Natural killer cell treated with Interleukin-12 subunit alpha and Interleukin-12 subunit beta and Interleukin-15 and Interleukin-18, amount 100 ng/mL, for 72 hours (primary cell): ENCODE data around the gene RBL2. TPM values are rescaled to one million over a fixed set of nuclear protein-coding genes. Genes with fewer than 3 reads are reported as not detected.
"Not testable (repeated sequence)": the region's sequence is repeated elsewhere in the genome, so short reads cannot be mapped to it uniquely, and the experiment has no call there.

Experiments
- ATAC-seq, 2 donors: fragments of 150-1000 bp; cut with Tn5 transposase in 1 of 2; sonication (Bioruptor Pico), chemical (Tn5 transposase) in 1 of 2; 2 replicates each; pipeline ENCODE4 v1.10.0; 2021
- DNase-seq: peaks from one replicate; pipeline ENCODE4 v3.0.0; 2022; ENCODE audit warnings: low spot score
- H3K27ac Mint-ChIP-seq, 2 donors: 1 replicate in 1 of 2; 2 replicates in 1 of 2; pipeline ENCODE4 v1.8.0; 2022; ENCODE audit warnings: mixed read lengths in 2 of 2, mild to moderate bottlenecking in 1 of 2, moderate library complexity in 1 of 2
- H3K27me3 Mint-ChIP-seq, 2 donors: 1 replicate in 1 of 2; 2 replicates in 1 of 2; pipeline ENCODE4 v1.8.0; 2022; ENCODE audit warnings: mixed read lengths in 2 of 2
- H3K36me3 Mint-ChIP-seq: one replicate; pipeline ENCODE4 v1.8.0; 2022; ENCODE audit warnings: mixed read lengths
- H3K4me1 Mint-ChIP-seq, 2 donors: 1 replicate in 1 of 2; 2 replicates in 1 of 2; pipeline ENCODE4 v1.8.0; 2022; ENCODE audit warnings: low read depth in 2 of 2, mixed read lengths in 2 of 2, mild to moderate bottlenecking in 1 of 2
- H3K4me3 Mint-ChIP-seq: one replicate; pipeline ENCODE4 v1.8.0; 2022; ENCODE audit warnings: mixed read lengths
- H3K9me3 Mint-ChIP-seq: 2 replicates; pipeline ENCODE4 v1.8.0; 2022; ENCODE audit warnings: mixed read lengths
- total RNA-seq, 2 donors: library from RNA; stranded (reverse); gene quantifications; one replicate each; pipeline ENCODE4 v1.2.3, GENCODE V29; 2022

The RBL2 gene
- 10 to 100 TPM; 45.0 to 46.0 TPM for total RNA-seq

DNA sequence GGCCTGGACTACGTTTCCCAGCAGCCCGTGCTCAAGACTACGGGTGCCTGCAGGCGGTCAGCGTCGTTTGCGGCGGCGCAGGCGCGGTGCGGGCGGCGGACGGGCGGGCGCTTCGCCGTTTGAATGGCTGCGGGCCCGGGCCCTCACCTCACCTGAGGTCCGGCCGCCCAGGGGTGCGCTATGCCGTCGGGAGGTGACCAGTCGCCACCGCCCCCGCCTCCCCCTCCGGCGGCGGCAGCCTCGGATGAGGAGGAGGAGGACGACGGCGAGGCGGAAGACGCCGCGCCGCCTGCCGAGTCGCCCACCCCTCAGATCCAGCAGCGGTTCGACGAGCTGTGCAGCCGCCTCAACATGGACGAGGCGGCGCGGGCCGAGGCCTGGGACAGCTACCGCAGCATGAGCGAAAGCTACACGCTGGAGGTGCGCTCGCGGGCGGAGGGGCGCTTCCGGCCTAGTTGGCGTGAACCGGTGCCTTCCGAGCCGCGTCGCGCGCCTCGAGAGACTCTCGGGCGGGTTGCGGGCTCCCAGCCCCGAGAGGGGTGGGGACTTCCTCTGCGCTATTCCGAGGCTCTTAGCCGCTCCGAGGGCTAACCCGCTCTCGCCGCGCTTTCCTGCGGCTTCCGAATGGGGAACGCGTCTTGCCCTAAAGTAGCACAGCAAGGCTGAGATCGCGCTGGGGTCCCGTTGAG is at the start of gene RBL2:
RBL2 (plus strand) TSS at position 95 of the 689 bp plus-strand sequence; CDS start at position 181, 86 bp downstream.
- Mint-ChIP-seq H3K27me3 (no peaks in the 10 kb centered on the region), H3K9me3 (no peaks in the 10 kb centered on the region), H3K27ac (peak within 1 kb of the TSS; percentile 95 to 99), H3K4me3 (peak within 1 kb of the TSS; percentile 96), H3K4me1 (peaks cover 27 to 33% of the 10 kb centered on the region in 2 donors), H3K36me3 (no peaks in the 10 kb centered on the region)
- ATAC-seq (peak; percentile 91), DNase-seq (peak; percentile 90)

- not testable (repeated sequence) for H3K27ac Mint-ChIP-seq
These were observed 49.7 kb upstream of the RBL2 start for GRCh38 chr16:53384610-53385009.

GRCh38 chr16:53404959-53405358 is 29.3 kb upstream of the RBL2 start:
- H3K4me1 Mint-ChIP-seq, result no peaks in the 10 kb centered on the region
- DNase-seq (no peak), ATAC-seq (no peak)
- H3K4me3 Mint-ChIP-seq, result no peak overlapping the region
- no peaks in the 10 kb centered on the region for H3K27me3 Mint-ChIP-seq
- H3K36me3 Mint-ChIP-seq, result no peaks in the 10 kb centered on the region
- H3K27ac Mint-ChIP-seq, result no peak overlapping the region
- no peaks in the 10 kb centered on the region for H3K9me3 Mint-ChIP-seq

More at GRCh38 chr16:53384610-53385009, 49.7 kb upstream of the RBL2 start:
- peaks cover 15% of the 10 kb centered on the region for H3K9me3 Mint-ChIP-seq
- not testable (repeated sequence) for H3K4me1 Mint-ChIP-seq, H3K4me3 Mint-ChIP-seq, ATAC-seq, DNase-seq, H3K27me3 Mint-ChIP-seq
- peaks cover 24% of the 10 kb centered on the region for H3K36me3 Mint-ChIP-seq

DNA sequence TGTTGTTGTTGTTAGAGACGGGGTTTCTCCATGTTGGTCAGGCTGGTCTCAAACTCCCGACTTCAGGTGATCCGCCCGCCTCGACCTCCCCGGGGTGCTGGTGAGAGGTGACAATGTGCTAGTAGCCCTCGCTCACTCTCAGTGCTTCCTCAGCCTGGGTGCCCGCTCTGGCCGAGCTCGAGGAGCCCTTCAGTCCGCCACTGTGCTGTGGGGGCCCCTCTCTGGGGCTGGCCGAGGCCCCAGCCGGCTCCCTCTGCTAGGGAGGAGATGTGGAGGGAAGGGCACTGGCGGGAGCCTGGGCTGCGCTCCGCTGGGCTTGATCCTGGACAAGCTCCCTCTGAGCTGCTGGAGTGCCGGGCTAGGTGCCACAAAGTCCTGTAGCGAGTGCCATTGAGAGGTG is 21.7 kb upstream of the RBL2 start:
- Mint-ChIP-seq H3K4me3 (no peak overlapping the region), H3K4me1 (peaks cover 3 to 6% of the 10 kb centered on the region in 2 donors), H3K36me3 (no peaks in the 10 kb centered on the region), H3K27ac (no peak overlapping the region), H3K9me3 (no peaks in the 10 kb centered on the region), H3K27me3 (peaks cover 0 to 6% of the 10 kb centered on the region in 2 donors)
- DNase-seq, result no peak
- no peak for ATAC-seq

- ATAC-seq (no peak), DNase-seq (no peak)
- H3K9me3 Mint-ChIP-seq, result no peaks in the 10 kb centered on the region
- peaks cover 0 to 10% of the 10 kb centered on the region in 2 donors for H3K27me3 Mint-ChIP-seq
- H3K36me3 Mint-ChIP-seq, result no peaks in the 10 kb centered on the region
- H3K4me3 Mint-ChIP-seq, result no peak overlapping the region
- H3K27ac Mint-ChIP-seq, result no peak overlapping the region
- peaks cover 3 to 7% of the 10 kb centered on the region in 2 donors for H3K4me1 Mint-ChIP-seq
These were observed 20.4 kb upstream of the RBL2 start for GRCh38 chr16:53413864-53414263.

- no peaks in the 10 kb centered on the region for H3K9me3 Mint-ChIP-seq
- no peaks in the 10 kb centered on the region for H3K36me3 Mint-ChIP-seq
- ATAC-seq (no peak), DNase-seq (no peak)
- H3K27ac Mint-ChIP-seq, result no peak overlapping the region
- H3K27me3 Mint-ChIP-seq, result peaks cover 0 to 10% of the 10 kb centered on the region in 2 donors
- no peak overlapping the region for H3K4me3 Mint-ChIP-seq
- H3K4me1 Mint-ChIP-seq, result peaks cover 3 to 7% of the 10 kb centered on the region in 2 donors
These were observed 19.9 kb upstream of the RBL2 start for GRCh38 chr16:53414381-53414780.

GRCh38 chr16:53415504-53415903 is 18.8 kb upstream of the RBL2 start:
- no peak for ATAC-seq
- no peaks in the 10 kb centered on the region for H3K36me3 Mint-ChIP-seq
- H3K4me1 Mint-ChIP-seq, result peaks cover 3 to 7% of the 10 kb centered on the region in 2 donors
- peaks cover 0 to 10% of the 10 kb centered on the region in 2 donors for H3K27me3 Mint-ChIP-seq
- no peak overlapping the region for H3K4me3 Mint-ChIP-seq
- no peaks in the 10 kb centered on the region for H3K9me3 Mint-ChIP-seq
- no peak overlapping the region for H3K27ac Mint-ChIP-seq
- DNase-seq, result no peak

- Mint-ChIP-seq H3K4me3 (no peak overlapping the region), H3K27ac (no peak overlapping the region), H3K36me3 (no peaks in the 10 kb centered on the region), H3K4me1 (peaks cover 0 to 7% of the 10 kb centered on the region in 2 donors), H3K27me3 (peaks cover 0 to 7% of the 10 kb centered on the region in 2 donors), H3K9me3 (no peaks in the 10 kb centered on the region)
- ATAC-seq (no peak), DNase-seq (no peak)
These were observed 17.3 kb upstream of the RBL2 start for GRCh38 chr16:53417011-53417410.

DNA sequence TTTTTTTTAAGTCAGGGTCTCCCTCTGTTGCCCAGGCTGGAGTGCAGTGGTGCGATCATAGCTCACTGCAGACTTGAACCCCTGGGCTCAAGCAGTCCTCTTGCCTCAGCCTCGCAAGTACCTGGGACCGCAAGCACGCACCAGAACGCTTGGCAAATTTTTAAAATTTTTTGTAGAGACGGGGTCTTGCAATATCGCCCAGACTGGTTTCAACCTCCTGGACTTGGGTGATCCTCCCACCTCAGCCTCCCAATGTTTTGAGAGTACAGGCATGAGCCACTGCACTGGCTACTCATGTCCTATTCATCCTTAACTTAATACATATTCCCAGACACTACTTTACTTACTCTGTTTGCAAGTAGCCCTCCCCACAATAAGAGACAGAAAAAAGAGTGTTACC is 16.3 kb upstream of the RBL2 start:
- Mint-ChIP-seq H3K27ac (no peak overlapping the region), H3K27me3 (peaks cover 0 to 7% of the 10 kb centered on the region in 2 donors), H3K4me1 (peaks cover 0 to 7% of the 10 kb centered on the region in 2 donors), H3K9me3 (no peaks in the 10 kb centered on the region), H3K4me3 (no peak overlapping the region), H3K36me3 (no peaks in the 10 kb centered on the region)
- DNase-seq, result no peak
- no peak for ATAC-seq

DNA sequence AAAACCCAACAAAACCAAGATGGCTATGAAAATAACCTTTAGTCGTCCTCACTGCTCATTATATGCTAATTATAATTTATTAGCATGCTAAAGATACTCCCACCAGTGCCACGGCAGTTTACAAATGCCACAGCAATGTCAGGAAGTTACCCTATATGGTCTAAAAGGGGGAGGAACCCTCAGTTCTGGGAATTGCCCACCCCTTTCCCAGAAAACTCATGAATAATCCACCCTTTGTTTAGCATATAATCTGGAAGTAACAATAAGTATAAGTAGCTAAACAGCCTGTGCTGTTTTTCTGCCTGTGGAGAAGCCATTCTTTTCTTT is 14.9 kb upstream of the RBL2 start:
- not testable (repeated sequence) for H3K4me1 Mint-ChIP-seq, H3K9me3 Mint-ChIP-seq, ATAC-seq, H3K36me3 Mint-ChIP-seq, H3K4me3 Mint-ChIP-seq, DNase-seq, H3K27ac Mint-ChIP-seq, H3K27me3 Mint-ChIP-seq

DNA sequence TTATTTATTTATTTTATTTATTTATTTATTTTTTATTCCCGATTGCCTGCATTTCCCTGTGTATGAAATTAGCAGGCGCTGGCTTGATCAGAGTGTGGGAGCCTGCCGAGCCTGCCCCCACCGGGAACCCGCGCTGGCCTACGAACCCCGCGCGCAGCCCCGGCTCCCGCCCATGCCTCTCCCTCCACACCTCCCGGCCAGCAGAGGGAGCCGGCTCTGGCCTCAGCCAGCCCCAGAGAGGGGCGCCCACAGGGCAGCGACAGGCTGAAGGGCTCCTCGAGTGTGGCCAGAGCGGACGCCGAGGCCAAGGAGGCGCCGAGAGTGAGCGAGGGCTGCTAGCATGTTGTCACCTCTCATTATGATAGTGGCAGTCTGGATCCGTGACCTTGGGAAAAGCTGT is 13.0 kb upstream of the RBL2 start:
- ATAC-seq, result no peak
- Mint-ChIP-seq H3K4me3 (no peak overlapping the region), H3K27me3 (peaks cover 0 to 7% of the 10 kb centered on the region in 2 donors), H3K9me3 (no peaks in the 10 kb centered on the region), H3K27ac (no peak overlapping the region), H3K36me3 (peaks cover 5% of the 10 kb centered on the region), H3K4me1 (peaks cover 0 to 7% of the 10 kb centered on the region in 2 donors)
- DNase-seq, result no peak

DNA sequence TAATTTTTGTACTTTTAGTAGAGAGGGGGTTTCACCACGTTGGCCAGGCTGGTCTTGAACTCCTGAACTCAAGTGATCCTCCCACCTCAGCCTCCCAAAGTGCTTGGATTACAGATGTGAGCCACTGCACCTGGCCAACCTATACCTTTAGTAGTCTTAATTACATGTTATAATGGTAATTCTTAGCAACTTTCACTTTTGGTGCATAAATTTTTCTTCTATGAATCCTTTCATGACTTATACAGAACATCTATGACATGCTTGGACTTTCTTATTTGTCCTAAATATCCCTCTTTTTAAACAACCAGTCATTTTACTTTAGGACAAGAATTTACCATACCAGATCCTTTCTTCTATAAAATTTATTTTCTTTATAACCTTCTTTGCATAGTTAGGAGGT is 10.3 kb upstream of the RBL2 start:
- not testable (repeated sequence) for H3K27me3 Mint-ChIP-seq, H3K9me3 Mint-ChIP-seq, DNase-seq, H3K36me3 Mint-ChIP-seq, H3K4me1 Mint-ChIP-seq, ATAC-seq, H3K4me3 Mint-ChIP-seq, H3K27ac Mint-ChIP-seq

DNA sequence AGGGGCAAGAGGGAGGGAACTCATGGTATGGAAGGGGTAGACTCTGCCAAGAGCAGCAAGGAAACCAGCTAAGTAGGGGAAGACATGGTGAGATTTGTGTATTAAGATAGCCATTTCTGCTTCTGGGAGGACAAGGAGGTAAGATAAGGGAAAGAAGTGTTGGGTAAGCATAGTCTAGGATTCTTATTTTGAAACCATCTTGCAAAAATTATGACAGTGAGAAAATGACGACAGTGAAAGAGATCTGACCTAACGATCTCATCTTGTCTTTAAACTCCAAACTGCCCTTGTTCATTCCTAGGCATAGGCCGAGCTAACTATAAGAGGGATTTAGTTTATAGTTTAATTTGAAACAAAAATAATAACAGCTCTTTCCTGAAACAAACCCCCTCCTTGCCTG is 5.6 kb upstream of the RBL2 start:
- Mint-ChIP-seq H3K36me3 (peaks cover 5% of the 10 kb centered on the region), H3K9me3 (no peaks in the 10 kb centered on the region), H3K4me1 (peaks cover 2 to 3% of the 10 kb centered on the region in 2 donors), H3K27me3 (no peaks in the 10 kb centered on the region), H3K27ac (peak overlapping the region in 1 of 2 donors; percentile 2), H3K4me3 (no peak overlapping the region)
- DNase-seq (no peak), ATAC-seq (no peak)

DNA sequence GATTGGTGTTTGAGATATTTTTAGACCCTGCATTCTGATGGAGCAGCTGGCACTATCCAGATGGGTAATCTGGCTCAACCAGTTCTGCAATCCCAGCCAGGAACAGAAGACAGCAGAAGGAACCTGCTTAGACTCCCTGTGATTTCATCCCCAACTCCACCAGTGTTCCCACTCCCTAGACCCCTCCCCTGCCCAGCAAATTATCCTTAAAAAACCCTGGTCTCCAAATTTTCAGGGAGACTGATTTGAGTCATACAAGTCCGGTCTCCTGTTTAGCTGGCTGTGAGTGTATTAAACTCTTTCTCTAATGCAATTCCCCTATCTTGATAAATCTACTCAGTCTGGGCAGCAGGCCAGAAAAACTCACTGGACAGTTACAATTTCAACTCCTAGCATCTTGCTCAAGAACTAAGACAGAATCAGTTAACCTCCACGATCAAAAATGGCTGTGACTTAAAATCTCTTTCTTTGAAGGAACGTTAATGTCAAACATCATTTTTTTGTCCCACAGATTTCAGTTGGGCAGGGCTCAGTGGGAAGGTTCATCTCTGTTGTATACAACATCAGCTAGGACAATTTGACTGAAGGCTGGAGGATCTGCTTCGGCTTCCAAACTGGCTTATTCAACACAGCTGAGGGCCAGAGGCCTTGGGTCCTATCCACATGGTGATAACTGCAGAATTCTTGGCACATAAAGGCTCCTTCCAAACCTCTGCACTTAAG is 4.9 kb upstream of the RBL2 start:
- Mint-ChIP-seq H3K36me3 (no peaks in the 10 kb centered on the region), H3K4me1 (peaks cover 6 to 7% of the 10 kb centered on the region in 2 donors), H3K4me3 (no peak overlapping the region), H3K27me3 (no peaks in the 10 kb centered on the region), H3K27ac (peak overlapping the region in 1 of 2 donors; percentile 2), H3K9me3 (no peaks in the 10 kb centered on the region)
- DNase-seq, result no peak
- ATAC-seq, result peak in 1 of 2 donors; percentile 1
